Skeletal muscle tissue (tissue), 4 donors: ENCODE data around the gene MAGI2. TPM values are rescaled to one million over a fixed set of nuclear protein-coding genes. Genes with fewer than 3 reads are reported as not detected.

Experiments
- H3K27ac ChIP-seq: one replicate; pipeline ENCODE4 v1.7.0; 2013; ENCODE audit warnings: mild to moderate bottlenecking, low read depth, low read length, inconsistent platforms
- H3K27me3 ChIP-seq, 3 donors: one replicate each; pipeline ENCODE4 v1.7.0; 2013; ENCODE audit warnings: low read length in 3 of 3; ENCODE audit not compliant: control insufficient read depth in 3 of 3, insufficient read depth in 3 of 3
- H3K36me3 ChIP-seq, 3 donors: one replicate each; pipeline ENCODE4 v1.7.0; 2013; ENCODE audit warnings: low read length in 3 of 3; ENCODE audit not compliant: control insufficient read depth in 3 of 3, insufficient read depth in 3 of 3
- H3K4me1 ChIP-seq, 3 donors: one replicate each; pipeline ENCODE4 v1.7.0; 2013; ENCODE audit warnings: low read length in 3 of 3, mild to moderate bottlenecking in 3 of 3; ENCODE audit not compliant: control insufficient read depth in 3 of 3, insufficient read depth in 3 of 3
- H3K4me3 ChIP-seq, 3 donors: one replicate each; pipeline ENCODE4 v1.7.0; 2013; ENCODE audit warnings: low read length in 3 of 3
- H3K9ac ChIP-seq, 3 donors: one replicate each; pipeline ENCODE4 v1.7.0; 2013; ENCODE audit warnings: low read length in 3 of 3, mild to moderate bottlenecking in 3 of 3, moderate library complexity in 2 of 3, low read depth in 1 of 3
- H3K9me3 ChIP-seq, 3 donors: one replicate each; pipeline ENCODE4 v1.7.0; 2013; ENCODE audit warnings: low read length in 3 of 3; ENCODE audit not compliant: control insufficient read depth in 3 of 3
- total RNA-seq: library from RNA; depleted of rRNA; stranded (reverse); fragments of >200 nt; gene quantifications from one replicate; pipeline ENCODE4 v1.2.3, GENCODE V29; 2014
- donor health status: Osteomylitis.

Gene MAGI2
- total RNA-seq, 1 donor from 2014 or later: 4.2 TPM

GRCh38 chr7:78677391-78677790 is 776.1 kb downstream of the MAGI2 start:
- no peaks in the 10 kb centered on the region for H3K9me3 ChIP-seq
- no peak overlapping the region for H3K27ac ChIP-seq
- H3K36me3 ChIP-seq: no peaks in the 10 kb centered on the region
- no peaks in the 10 kb centered on the region for H3K4me1 ChIP-seq
- no peak overlapping the region for H3K9ac ChIP-seq
- H3K27me3 ChIP-seq: no peaks in the 10 kb centered on the region
- H3K4me3 ChIP-seq: no peak overlapping the region

DNA sequence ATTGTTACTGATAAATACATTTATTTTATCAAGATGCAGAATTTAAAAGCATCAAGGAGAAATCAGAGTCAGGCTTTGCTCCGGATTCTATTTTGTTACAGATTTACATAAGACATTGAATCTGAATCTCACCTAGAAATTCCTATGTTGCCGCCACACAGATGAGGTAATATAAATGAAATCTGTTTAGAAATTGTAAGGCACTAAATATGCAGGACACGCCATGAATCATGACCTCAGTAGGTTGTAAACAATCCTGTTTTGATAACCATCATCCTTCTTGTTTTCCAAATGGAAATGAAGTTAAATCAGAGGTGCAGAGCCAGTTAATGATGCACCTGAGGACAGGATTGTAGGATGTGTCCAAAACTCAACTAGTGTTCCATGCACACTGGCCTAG is 778.0 kb downstream of the MAGI2 start:
- Histone ChIP-seq H3K9ac (no peak overlapping the region), H3K4me1 (no peaks in the 10 kb centered on the region), H3K4me3 (no peak overlapping the region), H3K9me3 (no peaks in the 10 kb centered on the region), H3K27ac (no peak overlapping the region), H3K36me3 (no peaks in the 10 kb centered on the region), H3K27me3 (no peaks in the 10 kb centered on the region)

DNA sequence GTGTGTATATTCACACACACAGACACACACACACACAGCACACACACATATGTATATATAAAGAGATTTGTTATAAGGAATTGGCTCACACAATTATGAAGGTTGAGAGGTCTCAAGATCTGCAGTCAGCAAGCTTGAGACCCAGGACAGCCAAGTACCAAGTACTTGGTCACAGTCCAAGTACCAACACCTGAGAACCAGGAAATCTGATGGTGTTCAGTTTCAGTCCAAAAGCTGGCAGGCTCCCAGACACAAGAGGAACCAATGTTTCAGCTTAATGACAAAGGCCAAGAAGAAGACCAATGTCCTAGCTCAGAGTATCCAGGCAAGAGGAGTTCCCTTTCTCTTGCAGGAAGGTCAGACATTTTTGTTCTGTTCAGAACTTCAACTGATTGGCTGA is 780.2 kb downstream of the MAGI2 start:
- H3K27me3 ChIP-seq: no peaks in the 10 kb centered on the region
- no peak overlapping the region for H3K4me3 ChIP-seq
- no peak overlapping the region for H3K9ac ChIP-seq
- no peaks in the 10 kb centered on the region for H3K36me3 ChIP-seq
- H3K9me3 ChIP-seq: no peaks in the 10 kb centered on the region
- H3K27ac ChIP-seq: no peak overlapping the region
- no peaks in the 10 kb centered on the region for H3K4me1 ChIP-seq

DNA sequence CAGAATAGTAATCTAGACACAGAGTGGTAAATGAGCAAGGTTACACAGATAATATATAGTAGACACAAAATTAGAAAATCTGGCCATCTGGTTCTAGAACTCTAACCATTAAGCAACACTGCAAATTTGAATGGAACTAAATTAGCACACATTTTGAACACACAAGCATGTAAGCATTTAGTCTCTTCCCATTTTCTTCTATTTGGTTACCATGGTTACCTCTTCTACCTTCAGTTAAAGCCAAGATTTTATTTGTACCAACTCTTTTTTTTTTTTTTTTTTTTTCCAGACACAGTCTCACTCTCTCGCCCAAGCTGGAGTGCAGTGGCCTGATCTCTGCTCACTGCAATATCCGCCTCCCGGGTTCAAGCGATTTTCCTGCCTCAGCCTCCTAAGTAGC is 790.5 kb downstream of the MAGI2 start:
- no peak overlapping the region for H3K9ac ChIP-seq
- H3K36me3 ChIP-seq: no peaks in the 10 kb centered on the region
- no peaks in the 10 kb centered on the region for H3K27me3 ChIP-seq
- H3K4me3 ChIP-seq: no peak overlapping the region
- H3K9me3 ChIP-seq: no peaks in the 10 kb centered on the region
- H3K27ac ChIP-seq: no peak overlapping the region
- H3K4me1 ChIP-seq: no peaks in the 10 kb centered on the region

DNA sequence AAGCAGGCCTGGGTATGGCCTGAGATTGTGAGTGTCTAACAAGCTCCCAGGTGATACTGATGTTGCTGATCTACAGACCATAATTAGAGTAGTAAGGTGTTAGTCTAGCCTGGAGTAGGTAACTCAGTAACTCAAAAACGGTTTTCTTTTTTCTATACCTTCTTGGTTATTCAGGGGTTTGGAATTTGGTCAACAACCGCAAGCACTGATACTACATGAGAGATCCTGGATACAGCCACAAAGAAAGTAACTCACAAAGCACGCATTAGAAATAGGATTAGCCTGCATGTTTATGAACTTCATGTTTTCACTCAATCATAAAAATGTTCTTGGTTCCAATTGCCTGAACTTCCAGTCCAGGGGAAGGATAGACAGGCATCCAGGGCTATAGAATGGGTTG is 803.5 kb downstream of the MAGI2 start:
- Histone ChIP-seq H3K9ac (no peak overlapping the region), H3K4me3 (no peak overlapping the region), H3K9me3 (peaks cover 0 to 2% (median 0%) of the 10 kb centered on the region in 3 donors), H3K36me3 (no peaks in the 10 kb centered on the region), H3K4me1 (no peaks in the 10 kb centered on the region), H3K27me3 (no peaks in the 10 kb centered on the region), H3K27ac (no peak overlapping the region)

DNA sequence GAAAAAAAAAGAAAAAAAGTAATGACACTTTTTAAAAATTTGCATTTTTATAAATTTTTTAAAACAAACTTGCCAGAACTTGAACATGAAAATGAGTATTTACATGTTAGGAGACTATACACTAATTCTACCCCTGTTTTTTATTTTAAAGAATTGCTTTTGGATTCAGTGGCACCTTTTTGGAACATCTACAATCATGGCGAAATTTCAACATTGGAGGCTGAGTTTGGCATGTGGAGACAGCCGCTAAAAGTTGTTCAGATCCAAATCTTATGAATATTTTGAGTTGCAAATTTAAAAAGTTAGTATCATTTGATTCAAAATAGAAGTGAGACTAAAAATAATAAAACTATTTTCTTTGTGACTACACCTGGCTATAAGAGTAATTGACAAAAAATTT is 804.2 kb downstream of the MAGI2 start:
- Histone ChIP-seq H3K9ac (no peak overlapping the region), H3K36me3 (no peaks in the 10 kb centered on the region), H3K27ac (no peak overlapping the region), H3K4me3 (no peak overlapping the region), H3K4me1 (no peaks in the 10 kb centered on the region), H3K9me3 (peaks cover 0 to 2% (median 0%) of the 10 kb centered on the region in 3 donors), H3K27me3 (no peaks in the 10 kb centered on the region)

DNA sequence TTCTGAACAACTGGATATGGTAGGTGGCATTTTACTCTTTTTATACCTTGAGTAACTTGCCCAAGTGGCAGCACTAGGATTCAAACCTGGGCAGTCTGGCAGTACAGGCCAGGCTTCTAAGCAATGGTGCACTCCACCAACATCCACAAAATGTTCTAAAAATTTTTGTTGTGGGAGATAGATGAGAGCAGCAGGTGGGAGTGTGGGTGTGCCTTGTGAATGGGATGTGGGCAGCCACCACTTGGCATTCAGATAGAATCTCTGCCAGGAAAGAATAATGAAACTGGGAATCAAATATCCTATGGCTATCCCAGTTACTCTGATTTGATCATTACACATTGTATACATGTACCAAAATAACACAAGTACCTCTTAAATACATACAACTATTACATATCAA is 810.7 kb downstream of the MAGI2 start:
- no peak overlapping the region for H3K27ac ChIP-seq
- no peaks in the 10 kb centered on the region for H3K27me3 ChIP-seq
- no peaks in the 10 kb centered on the region for H3K4me1 ChIP-seq
- no peak overlapping the region for H3K9ac ChIP-seq
- no peak overlapping the region for H3K4me3 ChIP-seq
- no peaks in the 10 kb centered on the region for H3K36me3 ChIP-seq
- H3K9me3 ChIP-seq: peaks cover 0 to 2% (median 0%) of the 10 kb centered on the region in 3 donors

DNA sequence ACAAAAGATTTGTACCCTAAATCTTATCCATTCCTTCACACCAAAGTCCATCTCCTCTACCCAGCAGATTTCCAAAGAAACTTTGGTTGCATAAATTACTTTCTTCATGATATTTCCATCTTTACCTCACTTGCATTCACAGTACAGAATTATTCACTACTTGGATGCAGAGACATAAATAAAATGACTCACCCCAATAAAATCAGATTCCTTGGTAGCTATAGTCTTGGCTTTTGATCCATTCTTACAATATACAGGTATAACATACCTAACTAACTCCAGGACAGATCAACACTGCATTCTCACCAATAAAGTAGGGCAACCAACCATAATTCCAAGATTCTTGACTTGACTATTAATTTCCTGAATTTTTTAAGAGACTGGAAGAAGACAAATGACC is 815.1 kb downstream of the MAGI2 start:
- no peak overlapping the region for H3K27ac ChIP-seq
- H3K9me3 ChIP-seq: no peaks in the 10 kb centered on the region
- H3K4me1 ChIP-seq: no peaks in the 10 kb centered on the region
- H3K4me3 ChIP-seq: no peak overlapping the region
- no peak overlapping the region for H3K9ac ChIP-seq
- no peaks in the 10 kb centered on the region for H3K36me3 ChIP-seq
- H3K27me3 ChIP-seq: no peaks in the 10 kb centered on the region

GRCh38 chr7:78636727-78637126 is 816.7 kb downstream of the MAGI2 start:
- no peak overlapping the region for H3K27ac ChIP-seq
- no peaks in the 10 kb centered on the region for H3K4me1 ChIP-seq
- no peaks in the 10 kb centered on the region for H3K9me3 ChIP-seq
- no peaks in the 10 kb centered on the region for H3K36me3 ChIP-seq
- no peaks in the 10 kb centered on the region for H3K27me3 ChIP-seq
- H3K9ac ChIP-seq: no peak overlapping the region
- no peak overlapping the region for H3K4me3 ChIP-seq

DNA sequence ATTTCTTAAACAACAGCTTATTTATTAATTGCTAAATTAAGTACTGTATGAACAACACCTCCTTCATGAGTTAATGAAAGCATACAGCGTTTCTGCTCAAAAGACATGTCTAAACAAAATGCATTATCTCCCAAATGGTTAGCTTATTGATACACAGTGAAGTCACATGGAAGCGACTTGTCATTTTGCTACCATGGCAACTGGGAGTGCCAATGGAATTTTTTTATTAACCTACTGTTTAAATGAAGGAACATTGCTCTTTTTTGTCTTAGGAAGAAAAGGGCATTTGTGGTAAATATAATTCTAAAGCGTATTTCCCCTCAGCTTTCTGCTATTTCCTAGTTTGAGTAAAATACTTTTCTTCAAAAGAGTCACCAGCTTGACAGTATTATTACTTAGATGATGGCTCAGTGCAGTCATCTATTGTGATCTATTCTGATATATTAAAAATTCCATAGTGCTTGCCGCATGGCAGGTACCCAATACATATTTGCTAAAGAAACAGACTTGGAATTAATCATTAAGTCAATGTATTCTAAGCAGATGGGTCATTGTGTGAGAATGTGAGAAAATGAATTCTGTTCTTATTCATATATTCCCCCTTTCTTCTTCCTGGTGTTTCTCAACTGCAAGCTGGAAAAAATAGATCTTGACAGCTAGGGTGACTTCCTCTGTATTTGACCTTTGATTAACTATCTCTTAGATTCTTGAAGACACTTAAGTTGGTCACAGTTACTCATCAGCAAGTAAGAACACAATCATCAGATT is 818.3 kb downstream of the MAGI2 start:
- Histone ChIP-seq H3K27ac (no peak overlapping the region), H3K9me3 (no peaks in the 10 kb centered on the region), H3K27me3 (no peaks in the 10 kb centered on the region), H3K36me3 (no peaks in the 10 kb centered on the region), H3K4me3 (no peak overlapping the region), H3K4me1 (no peaks in the 10 kb centered on the region), H3K9ac (no peak overlapping the region)
